ENCODE measurements around the gene RBMXL2.

GRCh38 chr11:7088921-7089320 is at the start of gene RBMXL2:
- no peak for TF ChIP-seq EP300 (IDR thresholded peaks at IDR 0.05)
- no peak for TF ChIP-seq CTCF (IDR thresholded peaks at IDR 0.05)
- TF ChIP-seq POLR2AphosphoS5 (IDR thresholded peaks at IDR 0.05) = no peak
- TF ChIP-seq POLR2A (IDR thresholded peaks at IDR 0.05) = no peak

Data from sigmoid colon (tissue), 4 donors.